Parathyroid adenoma (tissue), 2 donors: ENCODE results near the gene SBK1.

Source experiments
- H2AFZ ChIP-seq: fragments of 300-600 bp; sonication (generic); one replicate; pipeline ENCODE4 v1.7.0; 2017; ENCODE audit warnings: antibody characterized with exemption, mild to moderate bottlenecking
- H3K27ac ChIP-seq: fragments of 300-600 bp; sonication (generic); one replicate; pipeline ENCODE4 v1.7.0; 2017
- H3K27me3 ChIP-seq: fragments of 300-600 bp; sonication (generic); one replicate; pipeline ENCODE4 v1.7.0; 2017; ENCODE audit warnings: low read length; ENCODE audit not compliant: control insufficient read depth, insufficient read depth
- H3K36me3 ChIP-seq: fragments of 300-600 bp; sonication (generic); one replicate; pipeline ENCODE4 v1.7.0; 2017; ENCODE audit warnings: low read length; ENCODE audit not compliant: control insufficient read depth, insufficient read depth
- H3K4me1 ChIP-seq: fragments of 300-600 bp; sonication (generic); one replicate; pipeline ENCODE4 v1.7.0; 2017; ENCODE audit warnings: control low read depth
- H3K4me2 ChIP-seq: fragments of 300-600 bp; sonication (generic); one replicate; pipeline ENCODE4 v1.7.0; 2017; ENCODE audit warnings: low read length
- H3K4me3 ChIP-seq: fragments of 300-600 bp; sonication (generic); one replicate; pipeline ENCODE4 v1.7.0; 2017; ENCODE audit warnings: low read depth, low read length
- H3K79me2 ChIP-seq: fragments of 300-600 bp; sonication (generic); one replicate; pipeline ENCODE4 v1.7.0; 2017; ENCODE audit warnings: control low read depth
- H3K9ac ChIP-seq: fragments of 300-600 bp; sonication (generic); one replicate; pipeline ENCODE4 v1.7.0; 2017; ENCODE audit warnings: mild to moderate bottlenecking
- H3K9me3 ChIP-seq: fragments of 300-600 bp; sonication (generic); one replicate; pipeline ENCODE4 v1.7.0; 2017; ENCODE audit warnings: low read length; ENCODE audit not compliant: control insufficient read depth
- TF ChIP-seq, protein P1 (sequence below): fragments of 300-600 bp; sonication (generic); IDR thresholded peaks from one replicate; pipeline ENCODE4 v1.7.0; 2017; ENCODE audit warnings: antibody characterized with exemption, mild to moderate bottlenecking
- donor health status: primary hyperparathyroidism.

The SBK1 gene

GRCh38 chr16:28273511-28273910 is 18.8 kb upstream of the SBK1 start:
- H3K27ac ChIP-seq, result no peak overlapping the region
- no peaks in the 10 kb centered on the region for H3K79me2 ChIP-seq
- H3K27me3 ChIP-seq, result no peaks in the 10 kb centered on the region
- TF ChIP-seq, protein P1, sequence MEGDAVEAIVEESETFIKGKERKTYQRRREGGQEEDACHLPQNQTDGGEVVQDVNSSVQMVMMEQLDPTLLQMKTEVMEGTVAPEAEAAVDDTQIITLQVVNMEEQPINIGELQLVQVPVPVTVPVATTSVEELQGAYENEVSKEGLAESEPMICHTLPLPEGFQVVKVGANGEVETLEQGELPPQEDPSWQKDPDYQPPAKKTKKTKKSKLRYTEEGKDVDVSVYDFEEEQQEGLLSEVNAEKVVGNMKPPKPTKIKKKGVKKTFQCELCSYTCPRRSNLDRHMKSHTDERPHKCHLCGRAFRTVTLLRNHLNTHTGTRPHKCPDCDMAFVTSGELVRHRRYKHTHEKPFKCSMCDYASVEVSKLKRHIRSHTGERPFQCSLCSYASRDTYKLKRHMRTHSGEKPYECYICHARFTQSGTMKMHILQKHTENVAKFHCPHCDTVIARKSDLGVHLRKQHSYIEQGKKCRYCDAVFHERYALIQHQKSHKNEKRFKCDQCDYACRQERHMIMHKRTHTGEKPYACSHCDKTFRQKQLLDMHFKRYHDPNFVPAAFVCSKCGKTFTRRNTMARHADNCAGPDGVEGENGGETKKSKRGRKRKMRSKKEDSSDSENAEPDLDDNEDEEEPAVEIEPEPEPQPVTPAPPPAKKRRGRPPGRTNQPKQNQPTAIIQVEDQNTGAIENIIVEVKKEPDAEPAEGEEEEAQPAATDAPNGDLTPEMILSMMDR, result no peak
- no peaks in the 10 kb centered on the region for H3K4me1 ChIP-seq
- no peak overlapping the region for H2AFZ ChIP-seq
- H3K9ac ChIP-seq, result no peak overlapping the region
- H3K36me3 ChIP-seq, result no peaks in the 10 kb centered on the region
- H3K9me3 ChIP-seq, result no peaks in the 10 kb centered on the region
- no peak overlapping the region for H3K4me3 ChIP-seq
- H3K4me2 ChIP-seq, result no peak overlapping the region

DNA sequence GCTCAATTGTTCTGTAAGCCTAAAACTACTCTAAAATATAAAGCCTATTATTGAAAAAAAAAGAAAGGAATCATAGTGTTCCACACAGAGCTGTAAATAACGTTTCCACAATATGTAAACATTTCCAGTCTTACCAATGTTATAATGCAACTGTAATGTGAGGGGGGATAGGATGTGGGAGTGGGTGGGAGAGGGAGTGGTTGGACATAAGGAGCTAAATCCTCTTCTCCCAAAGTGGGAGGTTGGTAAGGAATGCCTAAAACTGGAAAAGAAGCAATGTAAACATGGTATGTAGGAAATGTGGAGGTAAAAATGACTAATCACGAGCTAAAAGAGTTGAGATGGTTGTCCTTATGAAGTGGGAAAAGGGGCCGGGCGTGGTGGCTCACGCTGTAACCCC is 17.6 kb upstream of the SBK1 start:
- H3K4me2 ChIP-seq, result no peak overlapping the region
- H3K9me3 ChIP-seq, result no peaks in the 10 kb centered on the region
- no peaks in the 10 kb centered on the region for H3K79me2 ChIP-seq
- no peaks in the 10 kb centered on the region for H3K36me3 ChIP-seq
- H3K4me3 ChIP-seq, result no peak overlapping the region
- TF ChIP-seq, protein P1, result no peak
- H3K27me3 ChIP-seq, result no peaks in the 10 kb centered on the region
- H3K27ac ChIP-seq, result no peak overlapping the region
- H2AFZ ChIP-seq, result no peak overlapping the region
- no peaks in the 10 kb centered on the region for H3K4me1 ChIP-seq
- no peak overlapping the region for H3K9ac ChIP-seq

- TF ChIP-seq, protein P1, result no peak
- Histone ChIP-seq H3K4me2 (no peak overlapping the region), H3K9ac (no peak overlapping the region), H3K9me3 (no peaks in the 10 kb centered on the region), H3K36me3 (no peaks in the 10 kb centered on the region), H3K27ac (no peak overlapping the region), H3K79me2 (no peaks in the 10 kb centered on the region), H3K27me3 (no peaks in the 10 kb centered on the region), H2AFZ (no peak overlapping the region), H3K4me3 (no peak overlapping the region), H3K4me1 (no peaks in the 10 kb centered on the region)
These were observed 16.0 kb upstream of the SBK1 start for GRCh38 chr16:28276301-28276700.

DNA sequence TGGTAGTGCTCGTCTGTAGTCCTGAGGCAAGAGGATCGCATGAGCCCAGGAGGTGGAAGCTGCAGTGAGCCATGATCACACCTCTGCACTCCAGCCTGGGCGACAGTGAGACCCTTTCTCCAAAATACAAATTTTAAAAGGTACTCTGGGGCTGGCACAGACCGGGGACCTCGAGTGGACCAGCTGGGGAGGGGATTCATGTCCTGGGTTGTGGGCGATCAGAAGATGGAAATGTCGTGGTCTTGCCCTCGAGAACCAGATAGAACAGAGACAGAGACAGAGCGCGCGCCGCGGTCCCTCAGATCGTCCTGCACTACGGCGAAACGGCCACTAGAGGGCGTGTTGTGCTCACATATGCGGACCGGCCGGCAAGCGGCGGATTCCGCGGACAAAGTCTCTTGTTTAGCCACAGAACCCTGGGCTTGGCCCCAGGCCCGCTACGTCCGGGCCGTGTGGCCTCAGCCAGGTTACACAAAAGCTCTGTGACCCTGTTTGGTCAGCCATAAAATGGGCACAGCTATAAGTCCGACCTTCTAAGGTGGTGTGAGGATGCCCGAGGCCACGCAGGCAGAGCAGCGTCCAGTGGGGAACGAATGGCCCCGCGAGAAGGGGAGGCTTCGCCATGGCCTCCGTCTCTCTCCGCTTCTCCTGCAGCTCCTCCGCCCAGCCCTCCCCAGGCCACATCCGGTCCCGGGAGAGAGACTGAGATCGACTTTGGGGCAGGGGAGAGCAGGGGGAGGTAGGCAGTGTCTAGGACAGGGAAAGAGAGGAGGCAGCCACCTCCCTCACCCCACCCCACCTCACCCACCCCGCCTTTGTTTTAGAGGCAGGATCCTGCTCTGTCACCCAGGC is 14.6 kb upstream of the SBK1 start:
- H3K4me3 ChIP-seq, result peak overlapping the region; percentile 43
- H3K79me2 ChIP-seq, result no peaks in the 10 kb centered on the region
- H2AFZ ChIP-seq, result peak overlapping the region; percentile 56
- H3K9me3 ChIP-seq, result no peaks in the 10 kb centered on the region
- TF ChIP-seq, protein P1, result peak; percentile 99
- H3K4me2 ChIP-seq, result peak overlapping the region; percentile 73
- H3K9ac ChIP-seq, result no peak overlapping the region
- no peak overlapping the region for H3K27ac ChIP-seq
- H3K4me1 ChIP-seq, result no peaks in the 10 kb centered on the region
- no peaks in the 10 kb centered on the region for H3K27me3 ChIP-seq
- H3K36me3 ChIP-seq, result no peaks in the 10 kb centered on the region

GRCh38 chr16:28279006-28279405 is 13.3 kb upstream of the SBK1 start:
- H3K4me1 ChIP-seq, result no peaks in the 10 kb centered on the region
- no peak overlapping the region for H3K9ac ChIP-seq
- no peaks in the 10 kb centered on the region for H3K9me3 ChIP-seq
- TF ChIP-seq, protein P1, result no peak
- H2AFZ ChIP-seq, result no peak overlapping the region
- no peak overlapping the region for H3K4me2 ChIP-seq
- no peaks in the 10 kb centered on the region for H3K27me3 ChIP-seq
- H3K79me2 ChIP-seq, result no peaks in the 10 kb centered on the region
- no peaks in the 10 kb centered on the region for H3K36me3 ChIP-seq
- H3K27ac ChIP-seq, result no peak overlapping the region
- no peak overlapping the region for H3K4me3 ChIP-seq
